NOMO-1 treated with dmso at 0.1 percent for 144 hours (cell line): ENCODE data around the gene GGT5.
"Not testable (repeated sequence)": the region's sequence is repeated elsewhere in the genome, so short reads cannot be mapped to it uniquely, and the experiment has no call there.

ENCODE experiments used
- DNase-seq: peaks from one replicate; lab custom pipeline; 2025; ENCODE audit not compliant: unreplicated experiment; lab: John Stamatoyannopoulos, UW

The GGT5 gene, protein sequence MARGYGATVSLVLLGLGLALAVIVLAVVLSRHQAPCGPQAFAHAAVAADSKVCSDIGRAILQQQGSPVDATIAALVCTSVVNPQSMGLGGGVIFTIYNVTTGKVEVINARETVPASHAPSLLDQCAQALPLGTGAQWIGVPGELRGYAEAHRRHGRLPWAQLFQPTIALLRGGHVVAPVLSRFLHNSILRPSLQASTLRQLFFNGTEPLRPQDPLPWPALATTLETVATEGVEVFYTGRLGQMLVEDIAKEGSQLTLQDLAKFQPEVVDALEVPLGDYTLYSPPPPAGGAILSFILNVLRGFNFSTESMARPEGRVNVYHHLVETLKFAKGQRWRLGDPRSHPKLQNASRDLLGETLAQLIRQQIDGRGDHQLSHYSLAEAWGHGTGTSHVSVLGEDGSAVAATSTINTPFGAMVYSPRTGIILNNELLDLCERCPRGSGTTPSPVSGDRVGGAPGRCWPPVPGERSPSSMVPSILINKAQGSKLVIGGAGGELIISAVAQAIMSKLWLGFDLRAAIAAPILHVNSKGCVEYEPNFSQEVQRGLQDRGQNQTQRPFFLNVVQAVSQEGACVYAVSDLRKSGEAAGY

DNA sequence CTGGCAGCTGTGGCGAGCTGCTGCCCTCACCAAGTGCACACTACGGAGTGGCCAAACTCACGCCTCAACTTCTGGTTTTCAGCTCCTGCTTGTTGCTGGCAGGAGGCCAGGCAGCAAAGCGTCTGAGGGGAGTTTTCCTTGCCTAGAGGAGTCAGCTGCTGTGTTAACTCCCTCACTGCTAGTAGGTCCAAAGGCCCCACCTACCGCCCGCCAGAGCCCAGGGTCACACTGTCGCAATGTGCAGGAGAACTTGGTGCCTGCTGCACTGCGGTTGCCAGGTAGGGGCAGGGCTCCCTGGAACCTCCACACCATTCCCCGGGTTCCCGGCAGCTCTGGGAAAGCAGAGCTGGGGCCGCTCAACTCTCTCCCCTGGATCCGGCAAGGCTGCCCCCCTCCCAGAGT is at the start of gene GGT5:
GGT5 (minus strand) TSS at position 53 of the 402 bp plus-strand sequence. CDS start 357 bp downstream, outside the sequence.
- not testable (repeated sequence) for DNase-seq

DNA sequence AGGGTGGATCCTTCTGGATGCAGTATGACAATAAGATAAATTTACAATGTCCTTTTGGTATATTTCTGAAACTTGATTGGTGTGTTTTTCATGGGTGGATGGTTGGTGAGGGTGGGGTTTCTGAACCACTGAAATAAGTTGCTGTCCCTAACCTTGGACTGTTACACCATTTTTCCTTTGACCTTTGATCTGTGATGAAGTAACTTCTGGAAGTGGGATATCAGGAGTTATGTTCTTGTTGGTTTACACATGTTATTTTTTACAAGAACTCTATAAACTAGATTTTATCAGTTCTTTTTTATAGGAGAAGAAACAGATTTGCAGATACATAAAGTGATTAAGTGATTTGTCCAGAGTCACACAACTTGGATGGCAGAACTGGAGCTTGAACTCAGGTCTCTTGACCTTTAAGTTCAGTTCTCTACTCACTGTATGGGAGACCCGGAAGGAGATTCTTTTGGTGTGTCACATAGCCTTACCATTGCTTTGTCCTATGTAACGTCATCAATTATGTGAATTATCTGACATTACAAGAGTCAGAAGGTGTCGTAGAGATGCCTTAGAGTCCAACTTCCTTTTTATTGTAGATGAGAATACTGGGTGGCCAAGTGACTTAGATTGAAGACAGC is 47.4 kb upstream of the GGT5 start:
- DNase-seq = not testable (repeated sequence)

DNA sequence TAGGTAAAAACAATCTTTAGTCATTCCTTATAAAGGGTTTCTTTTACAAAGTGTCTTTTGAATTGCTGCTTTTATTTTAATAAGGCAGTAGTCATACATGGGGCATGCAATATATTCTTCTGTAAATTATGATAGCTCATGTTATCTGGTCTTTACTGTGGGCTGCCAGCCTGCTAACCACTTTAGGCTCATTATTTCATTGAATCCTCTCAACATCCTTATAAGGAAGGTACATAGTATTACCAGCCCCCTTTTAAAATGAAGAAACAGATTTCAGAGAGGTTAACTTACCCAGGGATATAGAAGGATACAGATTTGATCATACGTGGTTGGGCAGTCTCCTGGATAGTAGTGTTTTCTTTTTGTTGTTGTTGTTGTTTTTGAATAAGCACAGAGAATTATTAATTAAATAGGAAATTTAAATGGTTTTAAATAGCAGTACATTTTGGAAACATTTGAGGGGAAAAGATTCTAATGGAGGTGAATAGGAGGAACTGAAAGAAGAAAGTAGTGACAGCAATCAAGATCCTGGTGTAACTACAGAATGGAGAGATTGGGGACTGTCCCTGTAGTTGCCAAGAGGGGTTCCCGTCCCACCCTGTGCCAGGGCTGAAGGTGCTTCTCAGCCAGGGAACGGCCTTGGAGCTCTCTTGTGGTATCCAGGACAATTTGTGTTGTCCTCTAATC is 46.8 kb upstream of the GGT5 start:
- no peak for DNase-seq

DNA sequence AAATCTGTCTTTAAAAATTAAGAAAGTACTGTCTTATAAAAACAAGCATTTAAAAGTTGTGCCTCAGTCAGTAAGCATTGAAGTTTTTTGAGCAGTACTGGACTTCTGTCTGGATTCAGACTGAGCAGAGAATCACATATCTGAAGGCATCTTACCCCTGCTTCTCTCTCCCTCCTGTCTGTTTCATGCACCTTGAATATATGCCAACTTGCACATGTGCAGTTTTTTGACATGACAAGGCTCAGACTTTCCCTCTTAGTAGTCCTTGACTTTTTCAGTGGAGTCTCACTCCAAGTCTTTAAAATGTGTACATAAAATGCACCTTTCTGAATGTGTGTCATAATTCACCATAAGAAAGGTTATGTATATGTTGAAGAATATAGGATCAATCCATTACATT is 45.6 kb upstream of the GGT5 start:
- DNase-seq = no peak

DNA sequence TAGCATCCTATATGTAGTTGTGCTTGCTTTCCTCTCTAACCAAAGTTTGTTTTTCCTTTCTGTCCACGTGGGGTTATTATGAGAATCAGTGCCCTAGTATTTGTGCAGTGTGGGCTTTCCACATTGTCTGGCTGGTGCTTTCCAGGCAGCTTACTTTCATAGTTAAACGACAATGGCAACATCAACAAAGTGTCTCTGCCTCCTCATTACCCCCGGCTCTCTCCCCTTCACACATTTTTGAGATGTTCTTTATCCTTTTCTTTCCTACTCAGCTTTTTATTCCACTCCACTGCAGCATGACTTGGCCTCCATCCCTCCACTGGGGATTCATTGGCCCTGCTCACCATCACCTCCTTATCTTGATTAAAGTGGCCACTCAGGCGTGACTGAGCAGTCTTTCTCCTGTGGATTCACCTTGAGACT is 44.9 kb upstream of the GGT5 start:
- DNase-seq = no peak

DNA sequence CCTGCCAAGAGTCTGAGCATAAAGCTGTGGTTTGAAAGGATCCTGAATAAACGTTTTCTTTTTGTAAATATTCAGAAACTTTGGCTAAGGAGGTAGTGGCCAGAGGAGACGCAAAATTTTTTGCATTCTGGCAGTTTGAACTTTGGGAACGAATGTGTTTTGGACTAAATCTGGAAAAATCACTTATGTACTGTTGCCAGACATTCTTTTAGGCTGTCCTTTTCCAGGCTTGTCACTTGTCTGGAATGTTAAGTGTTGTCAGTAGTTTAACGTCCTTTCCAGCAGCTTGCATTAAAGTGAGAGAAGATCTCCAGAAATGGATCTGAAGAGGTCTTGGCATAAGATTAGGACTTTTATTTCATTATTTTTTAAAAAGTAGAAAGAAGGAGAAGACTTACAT is 44.2 kb upstream of the GGT5 start:
- DNase-seq = no peak

DNA sequence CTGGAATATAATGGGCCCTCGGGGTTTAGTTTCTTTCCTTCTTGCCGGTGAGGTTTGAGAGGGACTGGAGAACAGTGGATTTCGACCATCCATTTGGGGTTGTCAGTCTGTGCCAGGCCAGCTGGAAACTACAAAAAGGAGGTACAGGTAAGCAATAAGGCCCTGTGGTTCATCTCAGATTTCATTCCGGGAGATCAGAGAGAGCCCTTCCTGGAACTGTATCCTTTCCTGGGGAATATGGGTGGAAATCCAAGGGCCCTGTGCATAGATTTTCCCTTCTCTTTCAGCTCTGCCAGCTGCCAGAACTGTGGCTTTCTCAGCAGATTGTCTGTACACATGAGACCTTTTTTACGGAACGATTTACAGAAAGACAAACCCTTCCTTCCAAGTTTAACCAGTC is 42.9 kb upstream of the GGT5 start:
- DNase-seq = not testable (repeated sequence)

DNA sequence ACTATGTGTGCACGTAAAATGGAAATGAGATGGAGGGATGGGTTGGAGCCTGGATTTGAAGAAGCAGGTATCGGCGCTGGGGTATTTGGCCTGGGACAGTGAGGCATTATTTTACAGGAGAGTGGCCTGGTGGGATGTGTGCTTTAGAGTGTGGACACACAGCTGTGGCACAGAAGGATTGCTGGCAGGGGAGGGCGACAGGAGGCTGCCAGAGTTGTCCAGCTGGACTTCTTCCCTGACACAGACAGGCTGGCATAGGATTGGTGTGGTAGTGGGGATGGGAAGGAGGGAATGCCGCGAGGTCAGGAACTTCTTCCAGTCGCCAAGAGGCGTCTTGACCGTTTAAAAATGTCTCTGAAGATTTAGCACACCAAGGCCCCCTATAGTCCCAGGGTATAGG is 42.3 kb upstream of the GGT5 start:
- not testable (repeated sequence) for DNase-seq

DNA sequence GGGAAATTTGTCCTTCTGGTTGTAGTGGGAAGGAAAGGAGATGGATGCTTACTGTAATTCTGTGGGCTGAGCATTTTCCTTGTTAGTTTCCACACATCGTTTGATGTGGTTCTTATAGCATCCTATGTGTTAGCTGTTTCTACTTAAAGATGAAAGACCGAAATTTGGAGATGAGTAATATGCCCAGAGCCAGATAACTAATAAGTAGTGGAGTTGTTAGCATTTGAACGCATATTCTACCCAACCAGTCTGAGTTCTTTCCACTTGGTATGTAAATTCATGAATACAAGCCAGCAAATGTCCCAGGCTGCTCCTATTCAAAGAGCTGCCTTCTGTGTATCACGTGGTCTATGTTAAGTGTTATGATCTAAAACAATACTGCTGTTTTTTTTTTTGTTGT is 40.4 kb upstream of the GGT5 start:
- no peak for DNase-seq

DNA sequence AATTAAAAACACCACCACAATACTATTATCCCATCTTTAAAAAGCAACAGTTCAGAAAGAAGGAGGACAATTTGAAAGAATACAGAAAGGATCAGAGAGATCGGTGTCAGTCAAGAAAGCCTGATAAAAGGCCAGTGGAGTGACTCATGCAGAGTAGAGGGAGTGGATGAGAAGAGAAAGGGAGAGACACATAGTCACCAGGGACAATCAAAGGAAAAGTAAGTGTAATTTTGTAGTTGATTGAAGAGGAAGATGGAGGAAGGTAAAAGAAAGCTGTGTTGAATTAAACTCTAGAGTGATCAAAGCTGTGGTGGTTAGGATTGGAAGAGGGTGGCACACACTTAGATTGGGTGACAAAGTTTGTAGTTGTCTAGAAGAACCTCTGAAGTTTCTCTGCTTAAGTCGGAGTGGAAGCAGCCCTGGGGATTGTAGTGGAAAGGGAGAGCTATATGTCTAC is 39.9 kb upstream of the GGT5 start:
- no peak for DNase-seq

DNA sequence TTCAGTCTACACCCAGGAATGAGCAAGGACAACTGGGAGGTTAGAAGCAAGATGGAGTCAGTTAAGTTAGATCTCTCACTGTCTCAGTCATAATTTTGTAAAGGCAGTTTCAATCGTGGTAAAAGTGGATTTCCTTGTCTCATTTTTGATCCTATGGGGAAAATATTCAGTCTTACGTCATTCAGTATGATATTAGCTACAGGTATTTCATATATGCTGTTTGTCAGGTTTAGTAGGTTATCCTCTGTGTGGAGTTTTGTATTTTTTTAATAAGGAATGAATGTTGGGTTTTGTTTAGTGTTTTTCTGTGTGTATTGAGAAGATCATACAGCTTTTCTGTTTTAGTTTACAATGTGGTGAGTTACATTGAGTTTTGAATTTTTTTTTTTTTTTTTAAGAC is 37.5 kb upstream of the GGT5 start:
- DNase-seq = no peak

DNA sequence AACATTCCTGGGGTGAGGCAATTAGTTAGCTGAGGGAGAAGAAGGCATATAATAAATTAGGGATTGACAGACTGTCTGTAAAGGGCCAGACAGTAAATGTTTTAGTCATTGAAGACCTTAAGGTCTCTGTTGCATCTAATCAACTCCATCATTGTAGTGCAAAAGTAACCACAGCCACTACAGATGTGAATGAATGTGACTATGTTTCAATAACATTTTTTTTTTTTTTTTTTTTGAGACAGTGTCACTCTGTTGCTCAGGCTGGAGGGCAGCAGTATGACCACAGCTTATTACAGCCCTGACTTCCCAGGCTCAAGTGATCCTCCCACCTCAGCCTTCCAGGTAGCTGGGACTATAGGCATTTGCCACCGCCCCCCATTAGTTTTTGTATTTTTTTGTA is 35.5 kb upstream of the GGT5 start:
- DNase-seq = not testable (repeated sequence)

DNA sequence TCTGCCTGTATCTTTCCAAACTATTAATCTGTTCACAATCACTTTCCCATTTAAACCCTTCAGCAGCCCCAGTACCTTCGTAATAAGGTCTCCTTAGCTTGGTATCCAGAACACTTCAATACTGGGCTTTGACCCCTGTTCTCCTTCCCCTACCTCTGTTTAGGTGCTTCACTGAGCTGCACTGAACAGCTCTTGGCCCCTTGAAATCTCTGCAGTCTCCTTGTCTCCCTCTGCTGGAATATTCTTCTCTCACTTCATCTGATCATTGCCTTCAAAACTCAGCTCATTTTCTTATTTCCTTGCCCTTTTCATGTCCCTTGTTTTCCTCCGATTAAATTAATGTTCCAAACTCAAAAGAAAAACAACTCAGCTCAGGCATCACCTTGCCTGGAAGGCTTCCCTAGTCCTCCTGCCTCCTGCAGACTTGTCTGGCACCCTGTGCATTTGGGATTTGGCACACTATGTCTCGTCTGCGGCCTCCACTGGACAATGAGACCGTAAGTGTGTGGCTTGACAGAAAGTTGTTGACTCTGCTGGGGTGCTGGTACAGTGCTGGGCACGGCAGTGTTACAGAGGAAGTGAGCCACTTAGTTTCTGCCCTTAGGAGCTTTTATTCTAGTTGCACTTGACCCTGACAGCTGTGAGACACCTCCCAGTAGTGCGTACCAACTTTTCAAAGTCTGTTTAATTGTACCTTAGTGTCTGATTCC is 30.0 kb upstream of the GGT5 start:
- not testable (repeated sequence) for DNase-seq

DNA sequence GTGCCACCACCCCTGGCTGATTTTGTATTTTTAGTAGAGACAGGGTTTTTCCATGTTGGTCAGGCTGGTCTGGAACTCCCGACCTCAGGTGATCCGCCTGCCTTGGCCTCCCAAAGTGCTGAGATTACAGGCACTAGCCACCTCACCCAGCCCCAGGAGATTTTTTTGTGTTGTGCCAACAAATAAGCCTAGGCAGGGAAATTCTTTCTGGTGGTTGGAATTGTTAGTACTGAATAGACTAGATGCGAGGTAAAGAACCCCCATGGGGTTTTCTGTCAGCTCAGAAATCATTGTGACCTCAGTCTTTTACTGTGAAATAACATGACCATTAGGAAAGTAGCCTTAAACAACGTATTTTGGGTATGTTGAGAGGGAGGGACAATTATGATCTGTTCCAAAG is 29.0 kb upstream of the GGT5 start:
- DNase-seq = not testable (repeated sequence)

DNA sequence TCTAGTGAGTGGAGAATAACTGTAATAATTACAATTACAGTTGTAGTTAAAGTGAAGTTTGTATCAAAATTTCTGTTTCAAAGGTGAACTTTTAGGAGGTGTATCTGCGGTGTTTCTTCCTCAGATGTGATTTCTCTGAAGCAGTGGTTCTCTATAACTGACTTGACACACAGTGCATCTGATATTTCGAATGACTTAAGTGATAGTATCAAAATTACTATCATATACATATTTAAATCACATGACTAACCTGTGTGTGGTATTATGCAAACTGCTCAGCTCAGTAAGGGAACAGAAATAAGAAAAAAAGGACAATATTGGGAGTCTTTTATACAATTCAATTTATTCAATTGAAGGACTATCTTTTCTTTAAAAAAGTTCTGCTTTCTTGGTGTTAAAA is 28.1 kb upstream of the GGT5 start:
- DNase-seq = not testable (repeated sequence)

DNA sequence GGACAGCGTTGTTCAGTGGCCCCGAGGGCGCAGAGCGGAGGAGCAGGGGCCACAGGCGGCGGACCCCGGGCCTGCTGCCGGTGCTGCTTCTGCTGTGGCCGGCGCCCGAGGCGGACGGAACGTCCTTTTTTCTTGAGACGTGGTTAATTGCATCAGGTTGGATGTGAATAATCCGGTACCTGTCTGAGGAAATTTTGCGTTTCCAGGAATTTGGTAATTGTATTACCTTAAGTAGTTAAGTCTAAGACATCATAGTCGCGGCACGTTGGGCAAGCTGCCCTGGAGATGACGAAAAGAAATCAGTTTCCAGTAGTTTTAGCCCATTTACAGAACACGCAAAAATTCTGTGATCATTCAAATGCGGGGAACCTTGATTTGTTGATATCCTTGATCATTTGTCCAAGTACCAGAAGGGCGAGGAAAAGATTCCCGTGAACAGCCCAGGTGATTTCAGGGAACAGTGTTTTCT is 26.5 kb upstream of the GGT5 start:
- no peak for DNase-seq

DNA sequence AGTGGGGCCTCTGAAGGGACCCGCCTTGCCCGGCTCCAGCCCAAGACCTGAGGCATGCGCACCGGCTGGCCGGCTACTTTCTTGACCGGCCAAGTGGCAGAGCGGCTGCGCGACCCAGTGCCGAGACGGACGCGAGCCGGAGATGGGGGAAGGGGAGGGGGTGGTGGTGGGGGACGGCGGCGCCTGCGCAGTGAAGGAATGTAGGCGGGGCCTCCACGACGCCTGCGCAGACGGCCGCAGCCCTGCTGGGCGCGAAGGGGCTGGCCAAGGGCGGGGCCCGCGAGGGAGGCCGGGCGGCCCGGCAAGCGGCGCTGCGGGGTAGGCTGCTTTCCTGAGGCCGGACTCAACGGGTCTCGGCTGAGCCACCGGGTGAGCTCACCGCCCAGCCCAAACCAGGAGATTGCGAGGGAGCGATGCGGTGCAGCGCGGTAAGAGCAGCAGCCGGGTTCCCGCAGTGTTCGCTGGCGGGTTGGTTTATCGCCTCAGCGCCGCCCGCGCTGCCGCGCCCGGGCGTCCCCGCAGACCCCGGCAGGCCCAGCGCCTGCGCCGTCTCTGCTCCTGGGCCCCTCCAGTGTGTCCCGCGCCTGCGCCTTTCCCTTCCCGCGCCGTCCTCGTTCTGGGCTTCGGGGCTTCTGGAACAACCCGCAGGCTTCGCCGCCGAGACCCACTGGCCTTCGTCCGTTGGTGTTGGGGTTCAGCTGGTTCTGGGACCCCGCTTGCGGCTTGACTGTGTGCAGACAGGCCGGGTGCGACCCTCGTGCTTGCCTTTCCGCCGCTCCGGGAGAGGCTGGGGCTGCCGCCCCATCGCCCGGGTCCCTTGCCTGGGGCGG is 25.9 kb upstream of the GGT5 start, which contains the start of gene SPECC1L:
SPECC1L (plus strand) TSS at position 276 of the 830 bp plus-strand sequence. CDS start 31,401 bp downstream, outside the sequence.
- peak; percentile 78 for DNase-seq

DNA sequence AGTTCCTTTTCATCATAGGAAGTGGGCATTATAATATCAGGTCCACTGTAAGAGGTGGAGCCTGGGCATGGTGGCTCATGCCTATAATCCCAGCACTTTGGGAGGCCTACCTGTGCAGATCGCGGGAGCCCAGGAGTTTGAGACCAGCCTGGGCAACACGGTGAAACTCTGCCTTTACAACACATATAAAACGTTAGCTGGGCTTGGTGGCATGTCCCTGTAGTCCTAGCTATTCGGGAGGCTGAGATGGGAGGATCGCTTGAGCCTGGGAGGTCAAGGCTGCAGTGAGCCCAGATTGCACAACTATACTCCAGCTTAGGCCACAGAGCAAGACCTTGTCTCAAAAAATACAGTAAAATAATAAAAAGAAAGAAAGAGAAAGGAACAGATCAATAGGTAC is 21.6 kb upstream of the GGT5 start:
- DNase-seq = not testable (repeated sequence)

DNA sequence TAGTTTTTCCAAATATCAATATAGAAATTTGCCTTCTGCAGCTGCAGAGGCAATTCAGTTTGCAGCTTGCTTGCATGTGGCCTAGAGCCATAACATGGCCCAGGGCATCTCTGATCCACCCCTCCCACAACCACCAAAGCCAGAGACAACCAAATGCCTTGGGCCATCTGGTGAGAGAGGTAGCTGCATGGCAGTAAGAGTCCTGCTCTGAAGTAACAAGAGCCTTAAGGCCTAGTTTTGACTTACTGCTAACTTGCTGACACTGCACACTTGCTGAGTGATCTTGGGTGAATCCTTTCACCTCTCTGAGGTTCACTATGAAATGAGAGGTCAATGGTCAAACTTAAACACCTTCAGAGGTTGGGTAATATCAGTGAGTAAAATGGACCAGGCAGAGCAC is 20.9 kb upstream of the GGT5 start:
- DNase-seq = no peak
